Hematopoietic multipotent progenitor cell (in vitro differentiated cells): Measurements from ENCODE around the gene UBE2I. TPM values are rescaled to one million over a fixed set of nuclear protein-coding genes. Genes with fewer than 3 reads are reported as not detected.

Source experiments
- DNase-seq, 3 donors: peaks; one replicate each; pipeline ENCODE4 v3.0.0-alpha.2; 2011 to 2015; ENCODE audit warnings: low read depth in 2 of 3, low spot score in 2 of 3
- total RNA-seq: library from RNA; depleted of rRNA; stranded (reverse); fragments of >200 nt; gene quantifications from one replicate; pipeline ENCODE4 v1.2.3, GENCODE V29; 2012

The UBE2I gene
- total RNA-seq, 1 donor: 67.6 TPM

DNA sequence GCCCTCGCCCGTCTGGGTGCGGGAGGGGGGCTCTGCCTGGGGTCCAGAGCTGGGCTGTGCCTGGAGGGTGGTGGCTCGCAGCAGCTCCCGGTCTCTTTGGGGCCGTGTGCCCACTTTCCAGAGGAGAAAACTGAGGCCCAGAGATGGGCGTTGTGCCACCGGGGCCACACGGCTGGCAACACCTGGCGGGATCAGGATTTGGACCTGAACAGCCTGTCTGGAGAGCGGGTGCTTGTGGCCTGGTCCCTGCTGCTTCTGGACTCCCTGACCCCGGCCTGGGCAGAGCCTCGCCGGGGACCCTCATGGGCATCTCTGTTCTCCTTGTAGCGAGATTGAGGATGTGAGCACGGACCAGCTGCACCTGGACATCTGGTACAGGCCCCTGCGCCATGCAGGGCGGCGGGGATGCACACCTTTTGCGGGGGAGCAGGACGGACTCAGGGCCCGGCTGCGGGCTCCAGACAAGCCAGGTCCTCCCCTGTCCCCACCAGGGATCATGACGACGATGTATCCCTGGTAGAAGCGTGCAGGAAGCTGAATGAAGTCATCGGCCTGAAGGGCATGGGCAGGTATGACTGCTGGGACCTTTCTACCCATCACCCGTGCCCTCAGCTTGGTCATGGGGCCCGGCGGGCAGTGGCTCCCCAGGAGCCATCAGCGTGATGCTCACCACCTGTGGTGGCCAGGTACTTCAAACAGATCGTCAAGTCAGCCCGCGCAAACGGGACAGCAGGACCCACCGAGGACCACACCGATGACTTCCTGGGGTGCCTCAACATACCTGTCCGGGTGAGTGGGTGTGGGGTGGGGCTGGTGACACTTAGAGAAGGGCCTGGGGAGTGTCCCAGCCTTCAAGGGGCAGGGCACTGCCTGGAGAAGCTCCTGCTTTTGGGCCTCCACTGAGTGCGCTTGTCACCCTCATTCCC, 32.3 kb downstream of the UBE2I start:
- DNase-seq: no peak

GRCh38 chr16:1342526-1343427, 33.3 kb downstream of the UBE2I start:
- peak; percentile 88 to 98 (median 98) for DNase-seq

- DNase-seq: no peak
These were observed 34.2 kb downstream of the UBE2I start for GRCh38 chr16:1343428-1344242.

DNA sequence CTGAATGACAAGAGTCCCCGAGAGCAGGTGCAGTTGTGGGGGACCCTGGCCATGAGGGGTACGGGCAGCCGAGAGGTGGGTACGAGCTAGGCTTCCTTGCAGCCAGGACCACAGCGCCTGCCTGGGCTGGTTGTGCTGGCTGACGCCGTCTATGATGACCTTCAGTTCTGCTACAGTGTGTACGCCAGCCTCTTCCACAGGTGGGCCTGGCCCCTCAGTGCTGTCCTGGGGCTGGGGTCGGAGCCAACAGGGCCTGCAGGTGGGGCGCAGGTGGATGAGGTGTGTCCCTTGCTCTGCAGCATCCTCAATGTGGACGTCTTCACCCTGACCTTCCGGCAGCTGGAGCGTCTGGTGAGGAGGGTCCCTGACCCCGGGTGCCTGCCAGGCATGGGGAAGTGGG, 35.1 kb downstream of the UBE2I start:
- DNase-seq: no peak

GRCh38 chr16:1345087-1345486, 35.7 kb downstream of the UBE2I start:
- no peak for DNase-seq

DNA sequence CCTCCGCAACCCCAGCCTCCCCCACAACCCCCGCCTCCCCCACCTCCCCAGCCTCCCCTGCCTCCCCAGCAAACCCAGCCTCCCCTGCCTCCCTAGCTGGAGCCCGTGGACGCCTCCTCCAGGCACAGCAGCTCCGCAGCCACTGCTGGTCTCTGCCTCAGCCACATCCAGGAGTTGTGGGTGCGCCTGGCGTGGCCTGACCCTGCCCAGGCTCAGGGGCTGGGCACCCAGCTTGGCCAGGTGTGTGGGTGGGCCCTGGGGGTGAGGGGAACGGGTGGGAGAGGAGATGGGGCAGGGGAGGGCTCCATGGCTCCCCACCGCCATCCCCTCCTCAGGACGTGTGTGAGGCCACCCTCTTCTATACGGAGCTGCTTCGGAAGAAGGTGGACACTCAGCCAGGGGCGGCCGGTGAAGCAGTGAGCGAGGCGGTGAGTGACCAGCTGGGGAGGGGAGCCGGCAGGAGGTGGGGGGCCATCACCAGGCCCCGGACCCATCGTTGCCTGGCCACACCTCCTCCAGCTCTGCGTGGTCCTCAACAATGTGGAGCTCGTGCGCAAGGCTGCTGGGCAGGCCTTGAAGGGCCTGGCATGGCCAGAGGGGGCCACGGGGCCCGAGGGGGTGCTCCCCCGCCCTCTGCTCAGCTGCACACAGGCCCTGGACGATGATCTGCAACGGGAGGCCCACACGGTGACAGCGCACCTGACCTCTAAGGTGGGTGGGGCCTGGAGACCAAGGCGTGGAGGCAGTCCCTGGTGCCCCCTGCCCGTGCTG, 36.4 kb downstream of the UBE2I start:
- DNase-seq: no peak

DNA sequence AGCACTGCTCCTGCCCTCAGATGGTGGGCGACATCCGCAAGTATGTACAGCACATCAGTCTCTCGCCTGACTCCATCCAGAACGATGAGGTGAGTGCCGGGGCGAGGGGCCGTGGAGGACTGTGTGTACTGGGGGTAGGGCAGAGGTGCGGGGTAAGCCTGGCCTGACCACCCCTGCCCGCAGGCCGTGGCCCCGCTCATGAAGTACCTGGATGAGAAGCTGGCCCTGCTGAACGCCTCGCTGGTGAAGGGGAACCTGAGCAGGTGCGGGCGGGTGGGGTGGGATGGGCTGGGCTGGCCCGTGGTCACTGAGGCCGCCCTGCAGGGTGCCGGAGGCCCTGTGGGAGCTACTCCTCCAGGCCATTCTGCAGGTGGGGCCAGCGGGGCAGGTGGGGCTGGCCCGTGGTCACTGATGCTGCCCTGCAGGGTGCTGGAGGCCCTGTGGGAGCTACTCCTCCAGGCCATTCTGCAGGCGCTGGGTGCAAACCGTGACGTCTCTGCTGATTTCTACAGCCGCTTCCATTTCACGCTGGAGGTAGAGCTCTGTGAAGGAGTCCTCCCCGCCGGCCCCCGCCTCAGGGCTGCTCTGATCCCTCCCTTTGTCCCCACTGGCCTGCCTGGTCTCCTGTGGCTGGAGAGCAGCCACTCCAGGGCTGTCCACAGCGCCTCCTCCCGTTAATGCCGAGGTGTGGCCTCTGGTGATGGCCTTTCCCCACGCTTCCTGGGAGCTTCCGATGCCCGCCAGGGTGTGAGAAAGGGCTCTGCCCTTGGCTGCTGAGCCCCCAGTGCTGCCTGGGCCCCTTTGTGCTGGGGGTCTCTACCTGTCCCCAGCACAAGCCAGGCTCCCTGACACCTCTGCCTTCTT, 37.2 kb downstream of the UBE2I start:
- no peak for DNase-seq

DNA sequence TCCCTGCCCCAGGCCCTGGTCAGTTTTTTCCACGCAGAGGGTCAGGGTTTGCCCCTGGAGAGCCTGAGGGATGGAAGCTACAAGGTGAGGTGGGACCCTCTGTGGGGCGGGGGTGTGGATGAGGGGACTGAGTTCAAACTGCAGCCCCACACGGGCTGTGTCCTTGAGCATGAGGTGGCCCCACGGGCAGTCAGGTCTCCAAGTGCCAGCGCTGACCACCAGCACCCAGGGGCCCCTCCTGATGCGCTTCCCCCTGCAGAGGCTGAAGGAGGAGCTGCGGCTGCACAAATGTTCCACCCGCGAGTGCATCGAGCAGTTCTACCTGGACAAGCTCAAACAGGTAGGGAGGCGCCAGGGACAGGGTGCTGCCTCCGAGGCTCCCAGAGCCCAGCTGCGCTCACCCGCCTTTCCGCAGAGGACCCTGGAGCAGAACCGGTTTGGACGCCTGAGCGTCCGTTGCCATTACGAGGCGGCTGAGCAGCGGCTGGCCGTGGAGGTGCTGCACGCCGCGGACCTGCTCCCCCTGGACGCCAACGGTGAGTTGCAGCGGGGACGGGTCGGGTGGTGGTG, 37.9 kb downstream of the UBE2I start:
- no peak for DNase-seq

DNA sequence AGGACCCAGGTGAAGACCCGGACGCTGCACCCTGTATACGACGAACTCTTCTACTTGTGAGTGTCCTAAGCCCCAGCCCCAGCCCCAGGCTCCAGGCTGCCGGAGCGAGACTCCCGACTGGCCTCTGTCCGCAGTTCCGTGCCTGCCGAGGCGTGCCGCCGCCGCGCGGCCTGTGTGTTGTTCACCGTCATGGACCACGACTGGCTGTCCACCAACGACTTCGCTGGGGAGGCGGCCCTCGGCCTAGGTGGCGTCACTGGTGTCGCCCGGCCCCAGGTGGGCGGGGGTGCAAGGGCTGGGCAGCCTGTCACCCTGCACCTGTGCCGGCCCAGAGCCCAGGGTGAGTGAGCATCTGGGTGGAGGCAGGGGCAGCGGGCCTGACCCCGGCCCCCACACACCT, 38.5 kb downstream of the UBE2I start:
- DNase-seq: no peak

GRCh38 chr16:1348441-1348840, 39.0 kb downstream of the UBE2I start:
- no peak for DNase-seq

DNA sequence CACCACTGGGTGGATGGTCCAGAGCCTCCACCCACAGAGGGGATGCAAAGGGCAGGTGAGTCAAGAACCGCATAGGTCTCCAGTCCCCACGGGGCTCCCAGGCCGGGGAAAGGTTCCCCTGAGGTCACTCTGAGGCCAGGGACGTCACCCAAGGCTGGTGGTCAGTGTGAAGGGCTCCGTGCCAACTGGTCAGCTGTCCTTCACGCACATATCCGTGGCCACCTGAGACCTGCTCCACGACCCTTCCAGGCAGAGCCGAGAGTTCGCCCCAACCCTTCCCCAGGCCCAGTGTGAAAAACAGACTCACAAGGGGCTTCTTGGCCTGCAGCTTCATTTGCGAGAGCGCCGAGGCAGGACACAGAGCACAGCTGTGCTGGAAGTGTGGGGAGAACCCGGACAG, 39.5 kb downstream of the UBE2I start:
- DNase-seq: no peak

DNA sequence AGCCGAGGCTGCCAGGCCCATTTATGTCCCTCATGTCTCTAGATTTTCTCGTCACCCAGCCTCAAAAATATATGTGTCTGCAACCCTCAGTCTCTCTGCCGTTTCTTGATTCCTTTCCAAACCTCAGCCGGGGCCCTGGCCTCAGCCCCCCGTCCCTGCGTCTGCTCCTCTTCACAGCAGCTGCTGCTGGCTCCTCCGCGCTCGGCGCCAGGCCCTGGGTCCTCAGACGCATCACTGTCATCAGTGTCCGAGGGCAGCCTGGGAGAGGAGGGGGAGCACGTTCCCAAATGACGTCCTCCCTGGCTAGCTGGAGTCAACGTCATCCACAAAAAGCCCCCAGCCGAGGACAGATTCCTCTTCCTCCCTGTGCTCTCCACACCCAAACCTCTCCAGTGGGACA, 39.9 kb downstream of the UBE2I start:
- no peak for DNase-seq

GRCh38 chr16:1349951-1350350, 40.5 kb downstream of the UBE2I start:
- no peak for DNase-seq

DNA sequence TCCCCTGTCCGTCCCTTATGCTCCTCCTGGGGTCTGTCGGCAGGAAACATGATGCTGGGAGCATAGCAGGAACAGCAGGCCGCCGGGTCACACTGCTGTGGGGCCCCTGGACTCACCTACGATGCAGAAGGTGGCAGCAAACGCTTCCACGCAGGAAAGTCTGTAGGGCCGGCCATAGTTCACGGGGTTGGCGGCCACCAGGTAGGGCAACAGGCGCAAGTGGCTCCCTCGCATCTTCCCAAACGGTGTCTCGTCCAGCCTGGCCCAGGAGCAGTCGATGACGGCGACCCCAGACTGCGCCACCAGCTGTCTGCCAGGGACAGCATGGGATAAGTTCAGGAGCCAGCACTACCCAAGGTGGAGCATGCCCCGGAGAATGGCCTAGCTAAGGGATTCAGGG, 41.3 kb downstream of the UBE2I start:
- no peak for DNase-seq

GRCh38 chr16:1351215-1351581, 41.8 kb downstream of the UBE2I start:
- DNase-seq: no peak

DNA sequence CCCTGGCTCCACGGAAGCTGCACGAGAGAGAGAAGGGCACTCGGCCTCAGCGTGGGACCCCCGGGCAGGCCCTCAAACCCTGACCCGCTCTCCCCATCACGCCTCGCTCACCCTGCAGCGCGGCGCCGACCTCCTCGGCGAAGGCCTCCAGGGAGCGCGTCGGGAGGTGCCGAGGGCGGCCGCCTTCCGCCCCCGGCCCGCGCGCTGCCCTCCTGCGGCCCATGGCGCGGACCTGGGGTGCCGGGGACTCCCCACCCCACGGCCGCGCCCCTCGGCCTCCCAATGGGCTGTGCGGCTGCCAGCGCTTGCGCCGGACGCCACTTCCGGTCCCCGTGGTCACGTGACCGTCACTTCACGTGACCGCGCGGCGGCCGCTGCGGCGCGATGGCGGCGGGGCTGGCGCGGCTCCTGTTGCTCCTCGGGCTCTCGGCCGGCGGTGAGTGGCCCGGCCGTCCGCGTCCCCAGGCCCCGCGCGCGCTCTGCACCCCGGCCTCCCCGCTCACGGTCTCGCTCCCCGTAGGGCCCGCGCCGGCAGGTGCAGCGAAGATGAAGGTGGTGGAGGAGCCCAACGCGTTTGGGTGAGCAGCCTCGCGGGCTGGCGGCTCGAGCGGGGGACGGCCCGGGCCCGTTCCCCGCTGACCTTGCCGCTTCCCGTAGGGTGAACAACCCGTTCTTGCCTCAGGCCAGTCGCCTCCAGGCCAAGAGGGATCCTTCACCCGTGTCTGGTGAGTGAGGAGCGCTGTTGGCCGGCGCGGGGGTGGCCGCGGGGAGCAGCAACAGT, 42.3 kb downstream of the UBE2I start, which contains the start of the genes GNPTG and TSR3:
Gene GNPTG (plus strand): TSS at position 350 of the 781 bp plus-strand sequence. CDS start 35 bp downstream, at position 385.
Gene TSR3 (minus strand): TSS at position 297 of the 781 bp plus-strand sequence. CDS start 74 bp downstream, at position 223.
- DNase-seq: peak; percentile 85 to 89 (median 88)

DNA sequence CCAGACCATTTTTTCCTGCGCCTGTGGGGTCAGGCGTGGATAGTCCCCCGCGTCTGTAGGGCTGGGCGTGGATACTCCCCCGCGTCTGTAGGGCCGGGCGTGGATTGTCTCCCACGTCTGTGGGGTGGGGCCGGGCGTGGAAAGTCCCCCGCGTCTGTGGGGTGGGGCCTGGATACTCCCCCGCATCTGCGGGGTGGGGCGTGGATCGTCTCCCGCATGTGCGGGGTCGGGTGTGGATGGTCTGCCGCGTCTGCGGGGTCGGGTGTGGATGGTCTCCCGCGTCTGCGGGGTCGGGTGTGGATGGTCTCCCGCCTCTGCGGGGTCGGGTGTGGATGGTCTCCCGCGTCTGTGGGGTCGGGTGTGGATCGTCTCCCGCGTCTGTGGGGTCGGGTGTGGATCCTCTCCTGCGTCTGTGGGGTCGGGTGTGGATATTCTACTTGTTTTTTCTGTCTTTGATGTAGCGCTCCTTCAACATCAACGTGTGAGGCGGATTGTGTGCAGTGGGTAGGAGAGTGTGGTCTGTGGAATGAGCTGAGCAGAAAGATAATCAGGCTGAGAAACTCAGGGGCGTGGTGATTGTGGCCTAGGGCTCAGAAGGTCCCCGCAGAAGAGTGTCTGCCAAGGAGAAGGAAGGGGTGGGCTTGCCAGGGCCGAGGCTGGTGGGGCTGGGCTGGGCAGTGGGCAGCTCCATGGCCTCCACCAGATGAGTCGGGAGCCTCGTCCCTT, 45.5 kb downstream of the UBE2I start:
- no peak for DNase-seq
